ENCODE measurements around the gene CLEC11A. TPM values are rescaled to one million over a fixed set of nuclear protein-coding genes. Genes with fewer than 3 reads are reported as not detected.
"Not testable (repeated sequence)": the region's sequence is repeated elsewhere in the genome, so short reads cannot be mapped to it uniquely, and the experiment has no call there.

Gene CLEC11A
- total RNA-seq, 6 donors from 2014 or later, result 3.9 to 19.6 (median 15.9) TPM

- Histone ChIP-seq H3K9me3 (no peaks in the 10 kb centered on the region), H3K4me1 (no peaks in the 10 kb centered on the region), H3K27me3 (no peaks in the 10 kb centered on the region), H3K27ac (no peak overlapping the region), H3K36me3 (no peaks in the 10 kb centered on the region), H3K4me3 (no peak overlapping the region)
- DNase-seq, result no peak
- ATAC-seq (ENCODE audit: low FRiP score in 2 of 2), result no peak
- TF ChIP-seq POLR2A (IDR thresholded peaks at IDR 0.05) (no peak), EP300 (IDR thresholded peaks at IDR 0.05) (no peak), POLR2AphosphoS5 (IDR thresholded peaks at IDR 0.05) (no peak)
- TF ChIP-seq, protein P1, sequence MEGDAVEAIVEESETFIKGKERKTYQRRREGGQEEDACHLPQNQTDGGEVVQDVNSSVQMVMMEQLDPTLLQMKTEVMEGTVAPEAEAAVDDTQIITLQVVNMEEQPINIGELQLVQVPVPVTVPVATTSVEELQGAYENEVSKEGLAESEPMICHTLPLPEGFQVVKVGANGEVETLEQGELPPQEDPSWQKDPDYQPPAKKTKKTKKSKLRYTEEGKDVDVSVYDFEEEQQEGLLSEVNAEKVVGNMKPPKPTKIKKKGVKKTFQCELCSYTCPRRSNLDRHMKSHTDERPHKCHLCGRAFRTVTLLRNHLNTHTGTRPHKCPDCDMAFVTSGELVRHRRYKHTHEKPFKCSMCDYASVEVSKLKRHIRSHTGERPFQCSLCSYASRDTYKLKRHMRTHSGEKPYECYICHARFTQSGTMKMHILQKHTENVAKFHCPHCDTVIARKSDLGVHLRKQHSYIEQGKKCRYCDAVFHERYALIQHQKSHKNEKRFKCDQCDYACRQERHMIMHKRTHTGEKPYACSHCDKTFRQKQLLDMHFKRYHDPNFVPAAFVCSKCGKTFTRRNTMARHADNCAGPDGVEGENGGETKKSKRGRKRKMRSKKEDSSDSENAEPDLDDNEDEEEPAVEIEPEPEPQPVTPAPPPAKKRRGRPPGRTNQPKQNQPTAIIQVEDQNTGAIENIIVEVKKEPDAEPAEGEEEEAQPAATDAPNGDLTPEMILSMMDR (IDR thresholded peaks at IDR 0.05), result no peak
- 63% methylated on average over 18 of the region's 18 CpGs for WGBS, 2 donors
Observed at GRCh38 chr19:50741179-50741933, 18.2 kb downstream of the CLEC11A start.

DNA sequence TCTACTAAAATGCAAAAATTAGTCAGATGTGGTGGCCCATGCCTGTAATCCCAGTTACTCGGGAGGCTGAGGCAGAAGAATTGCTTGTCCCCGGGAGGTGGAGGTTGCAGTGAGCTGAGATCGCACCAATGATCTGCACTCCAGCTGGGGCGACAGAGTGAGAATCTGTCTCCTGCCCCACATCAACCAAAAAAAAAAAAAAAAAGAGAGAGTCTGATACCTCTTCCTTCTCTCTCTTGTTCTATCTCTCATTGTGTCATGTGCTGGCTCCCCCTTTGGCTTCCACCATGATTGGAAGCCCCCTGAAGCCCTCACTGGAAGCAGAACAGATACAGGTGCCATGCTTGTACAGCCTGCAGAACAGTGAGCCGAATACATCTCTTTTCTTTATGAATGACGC lies 20.4 kb downstream of the CLEC11A start:
- Histone ChIP-seq H3K4me3 (no peak overlapping the region), H3K36me3 (no peaks in the 10 kb centered on the region), H3K27me3 (no peaks in the 10 kb centered on the region), H3K4me1 (no peaks in the 10 kb centered on the region), H3K27ac (no peak overlapping the region), H3K9me3 (no peaks in the 10 kb centered on the region)
- DNase-seq (no peak), ATAC-seq (ENCODE audit: low FRiP score in 2 of 2) (no peak)
- no peak for TF ChIP-seq POLR2AphosphoS5 (IDR thresholded peaks at IDR 0.05)
- no peak for TF ChIP-seq POLR2A (IDR thresholded peaks at IDR 0.05)
- WGBS, 2 donors, result 70 to 80% methylated on average over 6 of the region's 6 CpGs

DNA sequence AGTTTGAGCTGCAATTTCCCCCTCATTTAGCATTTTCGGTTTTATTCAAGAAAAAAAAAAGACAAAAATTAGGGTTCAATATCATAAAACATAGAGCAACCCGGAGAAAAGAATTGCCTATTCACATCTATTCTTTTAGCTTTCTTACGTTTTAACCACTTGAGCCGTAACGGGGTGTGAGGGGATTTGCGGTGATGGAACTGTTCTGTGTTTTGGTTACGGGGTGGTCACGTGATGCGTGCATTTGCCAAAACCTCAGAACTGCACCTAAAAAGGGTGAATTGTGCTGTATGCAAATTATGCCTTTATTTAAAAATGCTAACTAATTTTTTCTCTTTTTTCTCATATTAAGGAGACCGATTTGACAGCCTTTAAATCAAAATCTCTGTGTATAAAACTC lies 22.1 kb downstream of the CLEC11A start:
- Histone ChIP-seq H3K4me3 (no peak overlapping the region), H3K27me3 (no peaks in the 10 kb centered on the region), H3K27ac (no peak overlapping the region), H3K36me3 (no peaks in the 10 kb centered on the region), H3K4me1 (no peaks in the 10 kb centered on the region), H3K9me3 (no peaks in the 10 kb centered on the region)
- TF ChIP-seq EP300 (IDR thresholded peaks at IDR 0.05) (no peak), POLR2AphosphoS5 (IDR thresholded peaks at IDR 0.05) (no peak), POLR2A (IDR thresholded peaks at IDR 0.05) (no peak)
- TF ChIP-seq, protein P1 (IDR thresholded peaks at IDR 0.05), result no peak
- DNase-seq (no peak), ATAC-seq (ENCODE audit: low FRiP score in 2 of 2) (no peak)
- 67 to 80% methylated on average over 10 of the region's 10 CpGs for WGBS, 2 donors

DNA sequence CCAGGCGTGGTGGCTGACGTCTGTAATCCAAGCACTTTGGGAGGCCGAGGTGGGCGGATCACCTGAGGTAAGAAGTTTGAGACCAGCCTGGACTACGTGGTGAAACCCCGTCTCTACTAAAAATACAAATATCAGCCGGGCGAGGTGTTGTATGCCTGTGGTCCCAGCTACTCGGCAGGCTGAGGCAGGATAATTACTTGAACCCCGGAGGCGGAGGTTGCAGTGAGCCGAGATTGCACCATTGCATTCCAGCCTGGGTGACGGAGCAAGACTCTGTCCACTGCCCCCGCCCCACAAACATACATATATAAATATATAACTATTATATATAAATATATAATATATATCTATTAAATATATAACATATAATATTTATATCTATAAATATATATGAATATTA lies 24.0 kb downstream of the CLEC11A start:
- 89 to 93% methylated on average over 14 of the region's 14 CpGs for WGBS, 2 donors
- not testable (repeated sequence) for H3K27me3 ChIP-seq; H3K27ac ChIP-seq; ATAC-seq (ENCODE audit: low FRiP score in 2 of 2); H3K9me3 ChIP-seq; DNase-seq; H3K36me3 ChIP-seq; H3K4me3 ChIP-seq; H3K4me1 ChIP-seq

- no peaks in the 10 kb centered on the region for H3K4me1 ChIP-seq
- TF ChIP-seq POLR2A (IDR thresholded peaks at IDR 0.05), result no peak
- no peak for TF ChIP-seq POLR2AphosphoS5 (IDR thresholded peaks at IDR 0.05)
- no peak for TF ChIP-seq EP300 (IDR thresholded peaks at IDR 0.05)
- TF ChIP-seq, protein P1 (IDR thresholded peaks at IDR 0.05), result no peak
- WGBS, 2 donors, result 63 to 69% methylated on average over 6 of the region's 6 CpGs
- no peaks in the 10 kb centered on the region for H3K27me3 ChIP-seq
- DNase-seq, result no peak
- H3K36me3 ChIP-seq, result no peaks in the 10 kb centered on the region
- no peak for ATAC-seq (ENCODE audit: low FRiP score in 2 of 2)
- H3K9me3 ChIP-seq, result no peaks in the 10 kb centered on the region
- H3K27ac ChIP-seq, result no peak overlapping the region
- no peak overlapping the region for H3K4me3 ChIP-seq
Observed at GRCh38 chr19:50749490-50749889, 26.3 kb downstream of the CLEC11A start.

DNA sequence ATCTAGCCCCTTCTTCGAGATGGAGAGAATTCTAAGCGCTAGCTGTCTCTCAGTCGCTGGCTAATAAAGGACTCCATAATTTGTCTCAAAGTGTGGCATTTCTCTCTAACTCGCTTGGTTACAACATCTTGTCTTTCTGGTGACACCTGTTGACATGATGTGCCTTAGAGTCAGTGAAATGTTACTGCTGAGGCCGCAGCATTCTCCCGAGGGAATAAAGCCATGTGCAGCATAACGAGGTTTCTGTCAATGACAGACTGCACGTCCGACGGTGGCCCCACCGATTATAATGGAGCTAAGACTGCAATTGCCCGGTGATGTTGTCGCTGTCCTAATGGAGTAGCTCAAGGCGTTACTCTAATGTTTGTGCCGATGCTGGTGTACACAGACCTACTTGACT lies 26.8 kb downstream of the CLEC11A start:
- ATAC-seq (ENCODE audit: low FRiP score in 2 of 2) (no peak), DNase-seq (no peak)
- Histone ChIP-seq H3K27ac (no peak overlapping the region), H3K27me3 (no peaks in the 10 kb centered on the region), H3K36me3 (no peaks in the 10 kb centered on the region), H3K4me3 (no peak overlapping the region), H3K4me1 (no peaks in the 10 kb centered on the region), H3K9me3 (no peaks in the 10 kb centered on the region)
- WGBS, 2 donors, result 48 to 55% methylated on average over 15 of the region's 15 CpGs
- TF ChIP-seq POLR2AphosphoS5 (IDR thresholded peaks at IDR 0.05) (no peak), POLR2A (IDR thresholded peaks at IDR 0.05) (no peak), EP300 (IDR thresholded peaks at IDR 0.05) (no peak)
- TF ChIP-seq, protein P1 (IDR thresholded peaks at IDR 0.05), result no peak

Data from upper lobe of left lung (tissue), 6 donors.